DOHH2 (cell line): Measurements from ENCODE around the gene MYZAP.

Source experiments
- H3F3A ChIP-seq: fragments of 200-600 bp; sonication (generic), shearing (Covaris generic); 2 replicates; pipeline ENCODE4 v1.6.0; 2016; ENCODE audit warnings: antibody characterized with exemption, mild to moderate bottlenecking; ENCODE audit not compliant: control insufficient read depth, insufficient read depth
- H3K27ac ChIP-seq: fragments of 200-600 bp; sonication (generic); 2 replicates; pipeline ENCODE4 v1.5.1; 2014; ENCODE audit warnings: low read depth, mild to moderate bottlenecking, low read length, moderate library complexity
- H3K27me3 ChIP-seq: fragments of 200-600 bp; sonication (generic); 2 replicates; pipeline ENCODE4 v1.6.1; 2014; ENCODE audit warnings: mild to moderate bottlenecking, low read length, mixed read lengths; ENCODE audit not compliant: control insufficient read depth
- H3K36me3 ChIP-seq: fragments of 200-600 bp; sonication (generic); 2 replicates; pipeline ENCODE4 v1.6.1; 2014; ENCODE audit warnings: mild to moderate bottlenecking, low read length, moderate library complexity, mixed read lengths; ENCODE audit not compliant: control insufficient read depth
- H3K4me1 ChIP-seq: fragments of 200-600 bp; sonication (generic); 2 replicates; pipeline ENCODE4 v1.6.1; 2014; ENCODE audit warnings: mild to moderate bottlenecking, low read length, mixed read lengths; ENCODE audit not compliant: control insufficient read depth
- H3K4me2 ChIP-seq: fragments of 200-600 bp; sonication (generic); 2 replicates; pipeline ENCODE4 v1.6.0; 2014; ENCODE audit warnings: mild to moderate bottlenecking, low read length, moderate library complexity
- H3K4me3 ChIP-seq: fragments of 200-600 bp; sonication (generic); 2 replicates; pipeline ENCODE4 v1.5.1; 2014; ENCODE audit warnings: mild to moderate bottlenecking, low read length, mixed read lengths
- H3K79me2 ChIP-seq: fragments of 200-600 bp; sonication (generic); 2 replicates; pipeline ENCODE4 v1.6.1; 2014; ENCODE audit warnings: mild to moderate bottlenecking, low read length, mixed read lengths; ENCODE audit not compliant: control insufficient read depth
- H3K9me2 ChIP-seq: fragments of 200-600 bp; sonication (generic); replicated peaks from 2 replicates; pipeline ENCODE4 v1.6.1; 2014; ENCODE audit warnings: mild to moderate bottlenecking, low read length, mixed read lengths; ENCODE audit not compliant: control insufficient read depth
- H3K9me3 ChIP-seq: fragments of 200-600 bp; sonication (generic); 2 replicates; pipeline ENCODE4 v1.6.1; 2014; ENCODE audit warnings: antibody characterized with exemption, low read length, mixed read lengths; ENCODE audit not compliant: control insufficient read depth, insufficient read depth
- H4K20me1 ChIP-seq: fragments of 200-600 bp; sonication (generic); 2 replicates; pipeline ENCODE4 v1.6.0; 2014; ENCODE audit warnings: low read depth, mild to moderate bottlenecking, antibody characterized with exemption, low read length, moderate library complexity; ENCODE audit not compliant: control insufficient read depth, insufficient read depth
- EZH2phosphoT487 ChIP-seq: fragments of 200-600 bp; sonication (generic); IDR thresholded peaks from 2 replicates; pipeline ENCODE4 v1.6.1; 2017; ENCODE audit warnings: borderline replicate concordance, mild to moderate bottlenecking, antibody characterized with exemption, low read length, moderate library complexity, mixed read lengths
- TF ChIP-seq, protein P1 (sequence below): fragments of 200-600 bp; sonication (generic); IDR thresholded peaks from one replicate; pipeline ENCODE4 v1.5.1; 2014; ENCODE audit warnings: antibody characterized with exemption, mild to moderate bottlenecking, low read depth, low read length; ENCODE audit not compliant: poor library complexity, severe bottlenecking

The MYZAP gene

DNA sequence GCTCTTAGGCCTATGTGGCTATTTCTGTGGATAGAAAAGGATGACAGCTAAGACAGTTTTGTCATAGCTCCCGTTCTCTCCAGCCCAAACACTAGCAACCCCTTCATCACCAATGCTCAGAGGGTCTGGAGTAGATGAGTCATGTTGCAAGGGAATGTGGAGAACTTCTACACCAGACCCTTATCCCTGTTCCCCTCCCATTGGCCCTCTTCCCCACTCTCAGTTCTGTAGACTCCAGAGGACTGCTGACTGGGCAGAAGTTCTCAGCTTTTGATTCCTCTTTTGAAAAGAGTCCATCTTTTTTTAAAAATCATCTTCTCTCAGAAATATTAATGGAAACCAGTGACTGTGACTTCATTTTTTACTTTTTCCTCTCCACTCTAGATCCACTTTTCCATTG, 2.4 kb upstream of the MYZAP start:
- Histone ChIP-seq H4K20me1 (no peaks in the 10 kb centered on the region), H3K79me2 (no peaks in the 10 kb centered on the region), H3K9me2 (no peaks in the 10 kb centered on the region), H3K9me3 (no peaks in the 10 kb centered on the region), H3K4me3 (no peak overlapping the region), H3K4me2 (no peak overlapping the region), H3K27ac (no peak overlapping the region), H3K27me3 (no peaks in the 10 kb centered on the region), H3K4me1 (peaks cover 12% of the 10 kb centered on the region), H3F3A (no peaks in the 10 kb centered on the region), H3K36me3 (no peaks in the 10 kb centered on the region)
- TF ChIP-seq EZH2phosphoT487: no peak
- TF ChIP-seq, protein P1, sequence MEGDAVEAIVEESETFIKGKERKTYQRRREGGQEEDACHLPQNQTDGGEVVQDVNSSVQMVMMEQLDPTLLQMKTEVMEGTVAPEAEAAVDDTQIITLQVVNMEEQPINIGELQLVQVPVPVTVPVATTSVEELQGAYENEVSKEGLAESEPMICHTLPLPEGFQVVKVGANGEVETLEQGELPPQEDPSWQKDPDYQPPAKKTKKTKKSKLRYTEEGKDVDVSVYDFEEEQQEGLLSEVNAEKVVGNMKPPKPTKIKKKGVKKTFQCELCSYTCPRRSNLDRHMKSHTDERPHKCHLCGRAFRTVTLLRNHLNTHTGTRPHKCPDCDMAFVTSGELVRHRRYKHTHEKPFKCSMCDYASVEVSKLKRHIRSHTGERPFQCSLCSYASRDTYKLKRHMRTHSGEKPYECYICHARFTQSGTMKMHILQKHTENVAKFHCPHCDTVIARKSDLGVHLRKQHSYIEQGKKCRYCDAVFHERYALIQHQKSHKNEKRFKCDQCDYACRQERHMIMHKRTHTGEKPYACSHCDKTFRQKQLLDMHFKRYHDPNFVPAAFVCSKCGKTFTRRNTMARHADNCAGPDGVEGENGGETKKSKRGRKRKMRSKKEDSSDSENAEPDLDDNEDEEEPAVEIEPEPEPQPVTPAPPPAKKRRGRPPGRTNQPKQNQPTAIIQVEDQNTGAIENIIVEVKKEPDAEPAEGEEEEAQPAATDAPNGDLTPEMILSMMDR: no peak

DNA sequence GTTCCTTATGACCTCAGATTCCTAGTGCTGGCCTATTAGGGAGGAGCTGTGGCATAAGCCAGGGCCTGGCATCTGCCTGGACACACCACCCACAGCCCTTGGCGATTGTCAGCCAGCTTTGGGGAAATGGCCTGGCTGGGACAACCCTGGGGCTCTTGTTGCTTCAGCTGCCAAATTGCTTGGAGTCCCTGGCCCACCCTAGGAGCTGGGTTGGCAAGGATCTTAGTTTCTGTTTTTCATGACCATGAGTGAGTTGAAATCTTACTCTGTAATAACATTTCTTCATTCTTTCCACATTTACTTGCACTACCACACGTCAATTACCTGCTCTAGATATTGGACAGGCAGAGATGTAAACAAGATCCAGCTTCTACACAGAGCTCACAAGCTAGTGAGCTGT, 1.9 kb upstream of the MYZAP start:
- Histone ChIP-seq H4K20me1 (no peaks in the 10 kb centered on the region), H3K4me1 (peaks cover 12% of the 10 kb centered on the region), H3K4me2 (no peak overlapping the region), H3K9me2 (no peaks in the 10 kb centered on the region), H3K36me3 (no peaks in the 10 kb centered on the region), H3K27me3 (no peaks in the 10 kb centered on the region), H3K79me2 (no peaks in the 10 kb centered on the region), H3F3A (no peaks in the 10 kb centered on the region), H3K27ac (no peak overlapping the region), H3K4me3 (no peak overlapping the region), H3K9me3 (no peaks in the 10 kb centered on the region)
- TF ChIP-seq, protein P1: no peak
- no peak for TF ChIP-seq EZH2phosphoT487

DNA sequence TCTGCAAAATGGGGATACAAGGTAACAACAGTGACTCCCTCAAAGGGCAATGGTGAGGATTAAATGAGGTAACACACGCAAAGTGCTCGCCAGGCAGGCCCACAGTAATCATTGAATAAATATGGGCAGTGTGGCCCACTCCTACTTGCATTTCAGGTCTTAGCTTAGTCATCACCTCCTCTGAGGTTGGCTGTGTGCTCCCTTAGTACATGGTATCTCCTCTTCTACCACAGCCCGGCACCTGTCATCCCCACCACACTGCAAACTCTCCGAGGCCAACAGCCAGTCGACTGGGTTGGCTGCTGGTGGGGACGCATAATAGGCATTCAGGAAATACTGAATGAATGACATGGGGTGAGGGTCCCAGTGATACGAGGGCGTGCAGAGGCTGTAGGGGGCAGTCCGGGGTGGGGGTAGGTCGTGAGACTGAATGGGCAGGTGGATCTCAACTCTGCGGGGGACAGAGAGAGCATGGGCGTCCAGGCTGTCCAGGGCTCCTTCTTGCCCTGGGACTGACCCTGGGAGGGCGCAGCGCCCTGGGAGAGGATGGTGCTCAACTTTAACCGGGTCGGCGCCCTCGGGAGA, 375 bp upstream of the MYZAP start:
- Histone ChIP-seq H3K4me1 (peaks cover 11% of the 10 kb centered on the region), H3K27me3 (no peaks in the 10 kb centered on the region), H3K9me3 (no peaks in the 10 kb centered on the region), H3F3A (no peaks in the 10 kb centered on the region), H3K4me3 (no peak overlapping the region), H3K79me2 (no peaks in the 10 kb centered on the region), H3K36me3 (no peaks in the 10 kb centered on the region), H3K9me2 (no peaks in the 10 kb centered on the region), H3K27ac (no peak overlapping the region), H3K4me2 (no peak overlapping the region), H4K20me1 (no peaks in the 10 kb centered on the region)
- TF ChIP-seq, protein P1: no peak
- TF ChIP-seq EZH2phosphoT487: no peak
